HepG2 (cell line): ENCODE results near the gene SFXN5. TPM values are rescaled to one million over a fixed set of nuclear protein-coding genes. Genes with fewer than 3 reads are reported as not detected.
A peak's percentile ranks its signal among the peaks of the same experiment; 100 is the strongest.

Experiments
- CREB3 ChIP-seq: sonication (generic); formaldehyde crosslinking; IDR thresholded peaks from 2 replicates; pipeline ENCODE4 v1.5.0; 2020; ENCODE audit warnings: missing genetic modification reagents
- EEA1 ChIP-seq: sonication (generic); formaldehyde crosslinking; IDR thresholded peaks from 2 replicates; pipeline ENCODE4 v1.5.1; 2020; ENCODE audit warnings: mild to moderate bottlenecking, missing genetic modification reagents, borderline replicate concordance
- EP300 ChIP-seq, 3 experiments: sonication (generic) in 1 of 3; formaldehyde crosslinking in 1 of 3; IDR thresholded peaks; 2 replicates each; pipeline versions ENCODE4 v1.5.1 to v1.6.1; 2011 to 2020; ENCODE audit warnings: low read depth in 2 of 3, low read length in 2 of 3, borderline replicate concordance in 1 of 3, improper control_type of control experiment in 1 of 3, mild to moderate bottlenecking in 1 of 3, missing genetic modification reagents in 1 of 3, moderate library complexity in 1 of 3
- GATAD2A ChIP-seq: IDR thresholded peaks from 2 replicates; pipeline ENCODE4 v1.6.1; 2016
- GZF1 ChIP-seq: sonication (generic); formaldehyde crosslinking; IDR thresholded peaks from 2 replicates; pipeline ENCODE4 v1.5.1; 2020; ENCODE audit warnings: mild to moderate bottlenecking, missing genetic modification reagents
- KLF12 ChIP-seq: sonication (generic); formaldehyde crosslinking; IDR thresholded peaks from 2 replicates; pipeline ENCODE4 v1.4.0; 2020; ENCODE audit warnings: missing genetic modification reagents, borderline replicate concordance
- PCBP1 ChIP-seq: fragments of 200-400 bp; formaldehyde crosslinking; IDR thresholded peaks from 2 replicates; pipeline ENCODE4 v1.6.1; 2017; ENCODE audit warnings: mild to moderate bottlenecking, low read depth, low read length, borderline replicate concordance
- SMAD1 ChIP-seq: sonication (generic); formaldehyde crosslinking; IDR thresholded peaks from 2 replicates; pipeline ENCODE4 v1.4.0; 2020; ENCODE audit warnings: missing genetic modification reagents, low read depth, mild to moderate bottlenecking, borderline replicate concordance
- THAP9 ChIP-seq: sonication (generic); formaldehyde crosslinking; IDR thresholded peaks from 2 replicates; pipeline ENCODE4; 2020; ENCODE audit warnings: missing genetic modification reagents, mild to moderate bottlenecking, borderline replicate concordance
- ZBTB21 ChIP-seq: sonication (generic); formaldehyde crosslinking; IDR thresholded peaks from 2 replicates; pipeline ENCODE4 v1.4.0; 2020; ENCODE audit warnings: missing genetic modification reagents
- ZBTB34 ChIP-seq: sonication (generic); formaldehyde crosslinking; IDR thresholded peaks from 2 replicates; pipeline ENCODE4 v1.8.0; 2022; ENCODE audit warnings: mild to moderate bottlenecking, missing genetic modification reagents
- ZNF101 ChIP-seq: sonication (generic); formaldehyde crosslinking; IDR thresholded peaks from 2 replicates; pipeline ENCODE4 v1.4.0; 2020; ENCODE audit warnings: mild to moderate bottlenecking, low read depth, missing genetic modification reagents, borderline replicate concordance
- ZNF256 ChIP-seq: sonication (generic); formaldehyde crosslinking; conservative IDR thresholded peaks from 2 replicates; pipeline ENCODE4 v1.4.0; 2020; ENCODE audit warnings: missing genetic modification reagents
- ZNF275 ChIP-seq: sonication (generic); formaldehyde crosslinking; IDR thresholded peaks from 2 replicates; pipeline ENCODE4 v1.8.0; 2022; ENCODE audit warnings: missing genetic modification reagents, mild to moderate bottlenecking, inconsistent platforms, borderline replicate concordance
- ZNF276 ChIP-seq: sonication (generic); formaldehyde crosslinking; IDR thresholded peaks from 2 replicates; pipeline ENCODE4 v1.4.0; 2020; ENCODE audit warnings: mild to moderate bottlenecking, low read depth, missing genetic modification reagents
- ZNF468 ChIP-seq: sonication (generic); formaldehyde crosslinking; IDR thresholded peaks from 2 replicates; pipeline ENCODE4 v1.8.0; 2022; ENCODE audit warnings: mild to moderate bottlenecking, moderate library complexity, missing genetic modification reagents
- ZNF570 ChIP-seq: sonication (generic); formaldehyde crosslinking; IDR thresholded peaks from 2 replicates; pipeline ENCODE4 v1.4.0; 2020; ENCODE audit warnings: mild to moderate bottlenecking, missing genetic modification reagents, borderline replicate concordance
- ZNF605 ChIP-seq: sonication (generic); formaldehyde crosslinking; IDR thresholded peaks from 2 replicates; pipeline ENCODE4 v1.8.0; 2022; ENCODE audit warnings: mild to moderate bottlenecking, missing genetic modification reagents
- ZNF619 ChIP-seq: sonication (generic); formaldehyde crosslinking; IDR thresholded peaks from 2 replicates; pipeline ENCODE4 v1.4.0; 2020; ENCODE audit warnings: mild to moderate bottlenecking, missing genetic modification reagents
- polyA plus RNA-seq, 8 experiments: library from polyadenylated mRNA; depleted of rRNA in 3 of 8; stranded (reverse) in 7 of 8; unstranded in 1 of 8; fragments of >200 nt; fragmentation: Illumina TruSeq in 4 of 8; extraction: Trizol in 4 of 8; gene quantifications; 2 replicates each; pipeline versions ENCODE4 v1.2.1 to v1.2.3, GENCODE V29; 2011 to 2016; ENCODE audit warnings: low read depth in 4 of 8, missing spikeins in 1 of 8, mixed read lengths in 1 of 8; ENCODE audit not compliant: insufficient read depth in 1 of 8
- total RNA-seq, 5 experiments: library from RNA; depleted of rRNA; stranded (reverse); fragments of >200 nt; fragmentation: Illumina TruSeq; extraction: Trizol; gene quantifications; 2 replicates each; pipeline ENCODE4 v1.2.3, GENCODE V29; 2016; ENCODE audit warnings: low read depth in 1 of 5

SFXN5 gene
- total and polyA plus RNA-seq, 2 of the 13 experiments (the other 11 are each of a cell fraction or from before 2014, with no cell fraction given), result 34.9 to 37.4 TPM

GRCh38 chr2:73071360-73072128, at the start of gene SFXN5 (continued):
- 0 out of 2 replicates have a peak, but pooled peaks have one; percentile 21 for TF ChIP-seq CREB3 (CRISPR knock-in tag)
- peak; percentile 87; the same call in 1 of the 2 replicates for TF ChIP-seq GZF1
- no peak for TF ChIP-seq EEA1
- peak; percentile 92 for TF ChIP-seq THAP9
- no peak for TF ChIP-seq KLF12 (CRISPR knock-in tag)
- TF ChIP-seq ZNF468 (CRISPR knock-in tag), result no peak
- TF ChIP-seq ZBTB34 (CRISPR knock-in tag), result peak; percentile 40; the same call in 1 of the 2 replicates
- TF ChIP-seq ZNF605 (CRISPR knock-in tag), result peak; percentile 99
- TF ChIP-seq ZNF275 (CRISPR knock-in tag), result peak; percentile 82; the same call in 1 of the 2 replicates
- no peak; the same call in 1 of the 2 replicates for TF ChIP-seq GATAD2A (CRISPR knock-in tag)
- TF ChIP-seq ZNF570 (CRISPR knock-in tag), result 0 out of 2 replicates have a peak, but pooled peaks have one; percentile 43
- TF ChIP-seq SMAD1 (CRISPR knock-in tag), result 0 out of 2 replicates have a peak, but pooled peaks have one; percentile 70
- peak; percentile 56; the same call in 1 of the 2 replicates for TF ChIP-seq ZNF276 (CRISPR knock-in tag)
- TF ChIP-seq PCBP1, result peak; percentile 94
- peak; percentile 35; the same call in 1 of the 2 replicates for TF ChIP-seq ZNF619 (CRISPR knock-in tag)
- 0 out of 2 replicates have a peak, but pooled peaks have one; percentile 39 for TF ChIP-seq ZNF256 (CRISPR knock-in tag)
- 0 out of 4 replicates have a peak, but pooled peaks of 1 of the 2 experiments have one; percentile 6 for TF ChIP-seq EP300 (IDR thresholded peaks at IDR 0.05; ENCODE audit: low read depth in 2 of 2, low read length in 2 of 2)
- TF ChIP-seq EP300 (CRISPR knock-in tag; IDR thresholded peaks at IDR 0.05; ENCODE audit: borderline replicate concordance), result no peak
- TF ChIP-seq ZBTB21, result no peak
- no peak for TF ChIP-seq ZNF101 (CRISPR knock-in tag)
